H1 (cell line): ENCODE measurements around the gene AOPEP. TPM values are rescaled to one million over a fixed set of nuclear protein-coding genes. Genes with fewer than 3 reads are reported as not detected.

ENCODE experiments used
- CTCF ChIA-PET: fragments of 300-600 bp; sonication (Branson Sonifier 250); formaldehyde crosslinking; loops from one replicate; lab custom pipeline; 2021; ENCODE audit not compliant: partially characterized antibody; lab: Charles Lee
- POLR2A ChIA-PET: fragments of 300-600 bp; sonication (Branson Sonifier 250); formaldehyde crosslinking; loops from one replicate; lab custom pipeline; 2021; ENCODE audit warnings: inconsistent platforms; ENCODE audit not compliant: partially characterized antibody; lab: Charles Lee
- DNase-seq, 2 experiments: peaks; one replicate each; pipeline versions ENCODE4 v3.0.0 to v3.0.0-alpha.2; 2010 to 2022; ENCODE audit warnings: low spot score in 2 of 2, low read depth in 1 of 2, mixed read lengths in 1 of 2
- FAIRE-seq: peaks from 2 replicates; lab custom pipeline; 2011; peaks lifted over from hg19 to GRCh38; lab: Jason Lieb, UNC
- H2AFZ ChIP-seq: 2 replicates; pipeline ENCODE4 v1.8.1; 2012; ENCODE audit warnings: low read length, inconsistent platforms
- H2AK5ac ChIP-seq: 2 replicates; pipeline ENCODE4 v1.6.1; 2013; ENCODE audit warnings: low read depth, low read length
- H2BK120ac ChIP-seq: replicated peaks from 2 replicates; pipeline ENCODE3; 2013; ENCODE audit warnings: low read depth, low read length, inconsistent platforms
- H2BK12ac ChIP-seq: 2 replicates; pipeline ENCODE4 v1.6.1; 2013; ENCODE audit warnings: low read depth, low read length
- H2BK15ac ChIP-seq: 2 replicates; pipeline ENCODE4 v1.6.1; 2013; ENCODE audit warnings: low read length
- H2BK20ac ChIP-seq: 2 replicates; pipeline ENCODE4 v1.6.1; 2013; ENCODE audit warnings: low read length
- H2BK5ac ChIP-seq: 2 replicates; pipeline ENCODE4 v1.6.1; 2013; ENCODE audit warnings: low read depth, low read length
- H3K14ac ChIP-seq: 2 replicates; pipeline ENCODE4 v1.6.1; 2013; ENCODE audit warnings: inconsistent platforms; ENCODE audit not compliant: insufficient read length
- H3K18ac ChIP-seq: 2 replicates; pipeline ENCODE4 v1.6.1; 2013; ENCODE audit warnings: low read length; ENCODE audit errors: extremely low read depth
- H3K23ac ChIP-seq: 2 replicates; pipeline ENCODE4 v1.6.1; 2013; ENCODE audit warnings: inconsistent platforms; ENCODE audit not compliant: insufficient read length
- H3K23me2 ChIP-seq: 2 replicates; pipeline ENCODE4 v1.6.1; 2013; ENCODE audit warnings: low read depth, low read length
- H3K27ac ChIP-seq: 2 replicates; pipeline ENCODE4 v1.6.1; 2011; ENCODE audit warnings: low read depth, low read length, inconsistent platforms
- H3K27me3 ChIP-seq, 4 experiments: replicated peaks in 1 of 4; 1 replicate in 1 of 4; 2 replicates in 3 of 4; pipeline versions ENCODE4 v1.6.1 to v1.8.1; 2011 to 2013; ENCODE audit warnings: low read length in 3 of 4, mild to moderate bottlenecking in 3 of 4, inconsistent platforms in 2 of 4, mixed read lengths in 2 of 4, moderate library complexity in 1 of 4; ENCODE audit not compliant: control insufficient read depth in 3 of 4, insufficient read depth in 3 of 4; ENCODE audit errors: extremely low read depth in 1 of 4
- H3K36me3 ChIP-seq, 4 experiments: 2 replicates each; pipeline versions ENCODE4 v1.6.1 to v1.8.1; 2011 to 2013; ENCODE audit warnings: mild to moderate bottlenecking in 4 of 4, low read length in 3 of 4, moderate library complexity in 2 of 4, control low read depth in 1 of 4, inconsistent platforms in 1 of 4; ENCODE audit not compliant: insufficient read depth in 4 of 4, control insufficient read depth in 2 of 4
- H3K4ac ChIP-seq: replicated peaks from 2 replicates; pipeline ENCODE3; 2013; ENCODE audit warnings: low read length, low read depth, mixed read lengths, inconsistent platforms; ENCODE audit not compliant: insufficient read length
- H3K4me1 ChIP-seq, 4 experiments: replicated peaks in 1 of 4; 1 replicate in 1 of 4; 2 replicates in 3 of 4; pipeline versions ENCODE4 v1.6.1 to v1.8.1; 2011 to 2013; ENCODE audit warnings: low read length in 3 of 4, inconsistent platforms in 2 of 4, mixed read lengths in 1 of 4; ENCODE audit not compliant: insufficient read depth in 4 of 4, control insufficient read depth in 3 of 4
- H3K4me2 ChIP-seq, 2 experiments: 2 replicates each; pipeline versions ENCODE4 v1.6.1 to v1.8.1; 2011 to 2013; ENCODE audit warnings: low read depth in 2 of 2, low read length in 2 of 2, control low read depth in 1 of 2, inconsistent platforms in 1 of 2, mild to moderate bottlenecking in 1 of 2; ENCODE audit not compliant: insufficient read depth in 1 of 2
- H3K4me3 ChIP-seq, 4 experiments: fragments of 200-600, 300-600 bp in 1 of 4; sonication (generic), shearing (Covaris generic), sonication (Bioruptor Twin) in 1 of 4; 2 replicates each; pipeline versions ENCODE4 v1.5.1 to v1.8.1; 2011 to 2016; ENCODE audit warnings: low read length in 4 of 4, low read depth in 3 of 4, control low read depth in 2 of 4, inconsistent platforms in 2 of 4, mild to moderate bottlenecking in 2 of 4, mixed read lengths in 1 of 4, moderate library complexity in 1 of 4; ENCODE audit not compliant: insufficient read depth in 2 of 4; ENCODE audit errors: extremely low read depth in 1 of 4
- H3K56ac ChIP-seq: replicated peaks from 2 replicates; pipeline ENCODE3; 2013; ENCODE audit warnings: low read depth, mild to moderate bottlenecking, mixed read lengths, low read length, inconsistent platforms; ENCODE audit not compliant: insufficient read length
- H3K79me1 ChIP-seq: 2 replicates; pipeline ENCODE4 v1.6.1; 2013; ENCODE audit warnings: low read depth, low read length, control low read depth
- H3K79me2 ChIP-seq, 2 experiments: 2 replicates each; pipeline versions ENCODE4 v1.6.1 to v1.8.1; 2012 to 2013; ENCODE audit warnings: low read length in 2 of 2, mild to moderate bottlenecking in 2 of 2, inconsistent platforms in 1 of 2; ENCODE audit not compliant: insufficient read depth in 2 of 2, control insufficient read depth in 1 of 2
- H3K9ac ChIP-seq, 4 experiments: replicated peaks in 1 of 4; 1 replicate in 1 of 4; 2 replicates in 3 of 4; pipeline versions ENCODE4 v1.6.1 to v1.8.1; 2011 to 2013; ENCODE audit warnings: low read depth in 3 of 4, low read length in 3 of 4, control low read depth in 2 of 4, mild to moderate bottlenecking in 2 of 4, moderate library complexity in 2 of 4, inconsistent platforms in 1 of 4; ENCODE audit errors: extremely low read depth in 1 of 4
- H3K9me3 ChIP-seq, 2 experiments: 2 replicates each; pipeline versions ENCODE4 v1.6.1 to v1.8.1; 2012 to 2013; ENCODE audit warnings: mild to moderate bottlenecking in 2 of 2, moderate library complexity in 2 of 2, control low read depth in 1 of 2, inconsistent platforms in 1 of 2, low read depth in 1 of 2, low read length in 1 of 2, mixed read lengths in 1 of 2; ENCODE audit not compliant: insufficient read depth in 2 of 2
- H4K20me1 ChIP-seq, 2 experiments: replicated peaks in 1 of 2; 2 replicates each; pipeline versions ENCODE3 to v1.8.1; 2011 to 2013; ENCODE audit warnings: inconsistent platforms in 2 of 2, low read length in 2 of 2, mild to moderate bottlenecking in 1 of 2; ENCODE audit not compliant: insufficient read depth in 2 of 2, control insufficient read depth in 1 of 2
- H4K5ac ChIP-seq: 2 replicates; pipeline ENCODE4 v1.6.1; 2013; ENCODE audit warnings: low read length, low read depth, mixed read lengths, inconsistent platforms; ENCODE audit not compliant: insufficient read length
- H4K8ac ChIP-seq: 2 replicates; pipeline ENCODE4 v1.8.0; 2013; ENCODE audit warnings: mild to moderate bottlenecking, moderate library complexity, low read length, inconsistent platforms; ENCODE audit not compliant: insufficient read depth; ENCODE audit errors: extremely low read depth
- H4K91ac ChIP-seq: replicated peaks from 2 replicates; pipeline ENCODE3; 2013; ENCODE audit warnings: low read length, mixed read lengths, inconsistent platforms; ENCODE audit not compliant: insufficient read length
- CHD2 ChIP-seq: IDR thresholded peaks from 2 replicates; pipeline ENCODE4 v1.6.1; 2012; ENCODE audit warnings: low read length, improper control_type of control experiment
- GABPA ChIP-seq: IDR thresholded peaks from 2 replicates; pipeline ENCODE4 v1.6.1; 2011; ENCODE audit warnings: mild to moderate bottlenecking, low read length, moderate library complexity, borderline replicate concordance; ENCODE audit not compliant: insufficient read depth
- NRF1 ChIP-seq: IDR thresholded peaks from 2 replicates; pipeline ENCODE4 v1.6.1; 2011; ENCODE audit warnings: mild to moderate bottlenecking, low read depth, low read length, improper control_type of control experiment
- POLR2AphosphoS5 ChIP-seq: IDR thresholded peaks from 2 replicates; pipeline ENCODE4 v1.6.1; 2011; ENCODE audit warnings: low read depth, low read length
- POU5F1 ChIP-seq: IDR thresholded peaks from 2 replicates; pipeline ENCODE4 v1.6.1; 2011; ENCODE audit warnings: low read depth, mild to moderate bottlenecking, low read length, moderate library complexity
- RBBP5 ChIP-seq: IDR thresholded peaks from 2 replicates; pipeline ENCODE4 v1.7.1; 2012; ENCODE audit warnings: low read depth, mild to moderate bottlenecking, inconsistent platforms, low read length, moderate library complexity, borderline replicate concordance
- RFX5 ChIP-seq: IDR thresholded peaks from 2 replicates; pipeline ENCODE4 v1.6.1; 2011; ENCODE audit warnings: low read depth, low read length, improper control_type of control experiment, borderline replicate concordance
- SP4 ChIP-seq: IDR thresholded peaks from 2 replicates; pipeline ENCODE4 v1.6.1; 2012; ENCODE audit warnings: low read length, inconsistent platforms
- WGBS, 2 experiments: shearing (Covaris generic) in 1 of 2; methylation state at CpG; one replicate each; pipeline versions ENCODE4 v1.1.6 to v1.1.7; 2013 to 2015; ENCODE audit warnings: low lambda C conversion rate in 2 of 2, mixed read lengths in 2 of 2, inconsistent platforms in 1 of 2, low coverage in 1 of 2, missing lambda C conversion rate in 1 of 2; ENCODE audit not compliant: insufficient replicate concordance in 2 of 2, insufficient coverage in 1 of 2, insufficient read length in 1 of 2; ENCODE audit errors: extremely low coverage in 1 of 2, missing lambda C conversion rate in 1 of 2; 5-methylcytosine and 5-hydroxymethylcytosine counted together
- polyA plus RNA-seq, 7 experiments: library from polyadenylated mRNA; depleted of rRNA in 3 of 7; stranded (reverse) in 5 of 7; unstranded in 2 of 7; fragments of >200 nt in 5 of 7; fragments of 200-250 nt in 2 of 7; gene quantifications; 1 replicate in 5 of 7; 2 replicates in 1 of 7; 4 replicates in 1 of 7; pipeline versions ENCODE4 v1.2.1 to v1.2.3, GENCODE V29; 2011 to 2013; ENCODE audit warnings: missing spikeins in 2 of 7, mixed read lengths in 2 of 7
- total RNA-seq: library from RNA; stranded (reverse); fragmentation: NEBNext Ultra II Directional; extraction: Animal tissue kit (Norgen Biotek cat#: 25700); gene quantifications from 2 replicates; pipeline ENCODE4 v1.2.1, GENCODE V29; 2021
- TF ChIP-seq, protein P1 (sequence below): IDR thresholded peaks from 2 replicates; pipeline ENCODE4 v1.6.1; 2011; ENCODE audit warnings: low read depth, mild to moderate bottlenecking, low read length; ENCODE audit not compliant: insufficient read depth

The AOPEP gene
- total and polyA plus RNA-seq, 2 of the 8 experiments (the other 6 are each of a cell fraction or from before 2014, with no cell fraction given): 6.1 to 14.3 TPM

DNA sequence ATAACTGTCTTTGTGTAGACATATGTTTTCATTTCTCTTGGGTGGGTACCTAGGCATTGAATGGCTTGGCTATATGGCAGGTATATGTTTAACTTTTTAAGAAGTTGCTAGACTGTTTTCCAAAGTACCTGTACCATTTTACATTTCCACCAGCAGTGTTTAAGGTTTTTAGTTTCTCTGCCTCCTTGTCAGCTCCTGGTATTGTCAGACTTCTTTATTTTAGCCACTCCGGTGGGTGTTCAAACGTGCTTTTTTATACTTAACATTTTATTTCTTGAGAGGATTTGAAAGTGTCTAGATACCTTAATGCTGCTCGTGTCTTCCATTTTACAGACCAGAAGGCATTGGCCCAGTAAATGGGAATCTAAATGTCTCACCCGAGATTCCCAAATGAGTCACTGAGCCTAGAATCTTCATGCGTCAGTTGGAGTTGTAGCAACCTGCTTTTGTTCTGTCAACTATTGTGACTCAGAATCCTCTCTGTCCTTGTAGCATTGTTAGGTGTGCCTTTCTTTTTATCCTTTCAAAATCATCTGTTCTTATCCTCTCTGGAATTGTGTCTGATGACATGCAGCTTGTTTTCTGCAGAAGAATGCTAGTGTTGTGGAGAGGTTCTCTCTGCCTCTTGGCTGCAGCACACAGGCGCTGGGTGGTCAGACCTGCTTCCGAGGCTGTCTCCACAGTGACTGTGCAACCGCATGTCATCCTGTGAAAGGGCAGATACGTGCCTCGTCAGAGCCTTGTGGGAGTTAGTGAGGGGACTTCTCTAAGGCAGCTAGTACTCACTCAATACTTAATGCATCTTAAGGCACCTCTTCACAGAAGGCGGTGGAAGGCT, 291.8 kb downstream of the AOPEP start:
- no peak for DNase-seq
- no peaks in the 10 kb centered on the region for H3K23me2 ChIP-seq

More for the DNA sequence above, 291.8 kb downstream of the AOPEP start:
- no peak overlapping the region for H2BK5ac ChIP-seq
- no peak overlapping the region for H3K4me2 ChIP-seq
- H3K4ac ChIP-seq: no peak overlapping the region
- no peaks in the 10 kb centered on the region for H3K9me3 ChIP-seq
- H3K79me1 ChIP-seq: no peaks in the 10 kb centered on the region; the same call in 1 of the 2 replicates
- H3K27ac ChIP-seq: no peak overlapping the region
- H2BK120ac ChIP-seq: no peak overlapping the region
- H4K5ac ChIP-seq: no peak overlapping the region
- ChIA-PET POLR2A (interaction anchor here (1.2 kb wide), 1 partner anchor 10 kb away, joined by 3 read pairs; no protein-coding TSS in a partner anchor), CTCF (interaction anchor here (0.6 kb wide), 1 partner anchor 17 kb away, joined by 6 read pairs; no protein-coding TSS in a partner anchor)
- FAIRE-seq: no peak
- no peak overlapping the region for H3K4me3 ChIP-seq
- no peak overlapping the region for H2BK20ac ChIP-seq
- no peak overlapping the region for H4K8ac ChIP-seq
- no peak overlapping the region for H2BK15ac ChIP-seq
- no peak overlapping the region for H2BK12ac ChIP-seq
- H4K91ac ChIP-seq: no peak overlapping the region
- no peaks in the 10 kb centered on the region for H3K79me2 ChIP-seq
- no peak for TF ChIP-seq GABPA
- TF ChIP-seq NRF1: no peak
- TF ChIP-seq POU5F1: no peak
- TF ChIP-seq, protein P1, sequence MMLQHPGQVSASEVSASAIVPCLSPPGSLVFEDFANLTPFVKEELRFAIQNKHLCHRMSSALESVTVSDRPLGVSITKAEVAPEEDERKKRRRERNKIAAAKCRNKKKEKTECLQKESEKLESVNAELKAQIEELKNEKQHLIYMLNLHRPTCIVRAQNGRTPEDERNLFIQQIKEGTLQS: no peak
- no peak for TF ChIP-seq RBBP5
- no peak for TF ChIP-seq POLR2AphosphoS5
- no peak for TF ChIP-seq RFX5
- TF ChIP-seq SP4: no peak
- no peak for TF ChIP-seq CHD2
- TF ChIP-seq, all 59 proteins: peak for 0
- Histone ChIP-seq H4K20me1 (no peaks in the 10 kb centered on the region), H3K14ac (no peak overlapping the region), H2AK5ac (no peak overlapping the region), H3K4me1 (no peaks in the 10 kb centered on the region), H3K36me3 (peaks cover 0 to 3% (median 0%) of the 10 kb centered on the region in 4 experiments; a peak in 2 of 8 replicates), H3K23ac (no peak overlapping the region), H3K18ac (no peak overlapping the region), H3K9ac (no peak overlapping the region), H2AFZ (no peak overlapping the region), H3K27me3 (no peaks in the 10 kb centered on the region), H3K56ac (no peak overlapping the region)
- WGBS, 2 experiments: 83% methylated on average over 11 of the region's 11 CpGs; no CpG with 5 or more reads in 1 of the 2 experiments
